ENCODE measurements around the gene DNAH9.

Gene DNAH9, protein sequence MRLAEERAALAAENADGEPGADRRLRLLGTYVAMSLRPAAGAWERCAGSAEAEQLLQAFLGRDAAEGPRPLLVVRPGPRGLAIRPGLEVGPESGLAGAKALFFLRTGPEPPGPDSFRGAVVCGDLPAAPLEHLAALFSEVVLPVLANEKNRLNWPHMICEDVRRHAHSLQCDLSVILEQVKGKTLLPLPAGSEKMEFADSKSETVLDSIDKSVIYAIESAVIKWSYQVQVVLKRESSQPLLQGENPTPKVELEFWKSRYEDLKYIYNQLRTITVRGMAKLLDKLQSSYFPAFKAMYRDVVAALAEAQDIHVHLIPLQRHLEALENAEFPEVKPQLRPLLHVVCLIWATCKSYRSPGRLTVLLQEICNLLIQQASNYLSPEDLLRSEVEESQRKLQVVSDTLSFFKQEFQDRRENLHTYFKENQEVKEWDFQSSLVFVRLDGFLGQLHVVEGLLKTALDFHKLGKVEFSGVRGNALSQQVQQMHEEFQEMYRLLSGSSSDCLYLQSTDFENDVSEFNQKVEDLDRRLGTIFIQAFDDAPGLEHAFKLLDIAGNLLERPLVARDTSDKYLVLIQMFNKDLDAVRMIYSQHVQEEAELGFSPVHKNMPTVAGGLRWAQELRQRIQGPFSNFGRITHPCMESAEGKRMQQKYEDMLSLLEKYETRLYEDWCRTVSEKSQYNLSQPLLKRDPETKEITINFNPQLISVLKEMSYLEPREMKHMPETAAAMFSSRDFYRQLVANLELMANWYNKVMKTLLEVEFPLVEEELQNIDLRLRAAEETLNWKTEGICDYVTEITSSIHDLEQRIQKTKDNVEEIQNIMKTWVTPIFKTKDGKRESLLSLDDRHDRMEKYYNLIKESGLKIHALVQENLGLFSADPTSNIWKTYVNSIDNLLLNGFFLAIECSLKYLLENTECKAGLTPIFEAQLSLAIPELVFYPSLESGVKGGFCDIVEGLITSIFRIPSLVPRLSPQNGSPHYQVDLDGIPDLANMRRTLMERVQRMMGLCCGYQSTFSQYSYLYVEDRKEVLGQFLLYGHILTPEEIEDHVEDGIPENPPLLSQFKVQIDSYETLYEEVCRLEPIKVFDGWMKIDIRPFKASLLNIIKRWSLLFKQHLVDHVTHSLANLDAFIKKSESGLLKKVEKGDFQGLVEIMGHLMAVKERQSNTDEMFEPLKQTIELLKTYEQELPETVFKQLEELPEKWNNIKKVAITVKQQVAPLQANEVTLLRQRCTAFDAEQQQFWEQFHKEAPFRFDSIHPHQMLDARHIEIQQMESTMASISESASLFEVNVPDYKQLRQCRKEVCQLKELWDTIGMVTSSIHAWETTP (N-terminal part only)

GRCh38 chr17:11598274-11599221 is at the start of gene DNAH9:
TSS of gene DNAH9 (plus strand) at chr17:11598470. CDS start at chr17:11598499, 29 bp downstream.
- H3K27ac Mint-ChIP-seq, result no peak within 1 kb of the TSS
- no peaks in the 10 kb centered on the region for H3K36me3 Mint-ChIP-seq (ENCODE audit: low read depth)
- no peak within 1 kb of the TSS for H3K4me3 Mint-ChIP-seq
- peaks cover 43% of the 10 kb centered on the region for H3K27me3 Mint-ChIP-seq
- peaks cover 4% of the 10 kb centered on the region for H3K4me1 Mint-ChIP-seq (ENCODE audit: low read depth)
- H3K9me3 Mint-ChIP-seq, result peaks cover 2% of the 10 kb centered on the region
- DNase-seq, result peak; percentile 33

DNA sequence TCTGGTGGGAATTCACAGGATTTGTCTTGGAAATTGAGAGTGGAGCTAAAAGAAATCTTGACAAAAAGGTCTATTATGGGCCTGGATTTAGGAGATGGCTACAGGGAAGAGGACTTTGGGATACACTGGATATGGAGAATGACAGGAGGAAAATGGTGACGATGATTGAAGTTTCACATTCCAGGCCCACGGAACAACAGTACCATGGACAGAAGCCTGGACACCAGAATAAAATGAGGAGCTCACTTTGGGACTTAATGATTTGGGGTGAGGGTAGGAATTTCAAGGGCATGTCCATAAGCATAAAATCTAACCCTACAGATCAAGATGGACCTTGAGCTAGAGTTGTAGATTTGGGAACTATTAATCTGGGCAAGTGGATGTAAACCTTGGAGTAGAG is 47.8 kb upstream of the DNAH9 start:
- no peak for DNase-seq
- no peak overlapping the region for H3K27ac Mint-ChIP-seq
- H3K9me3 Mint-ChIP-seq, result no peaks in the 10 kb centered on the region
- no peak overlapping the region for H3K4me3 Mint-ChIP-seq
- no peaks in the 10 kb centered on the region for H3K36me3 Mint-ChIP-seq (ENCODE audit: low read depth)
- no peaks in the 10 kb centered on the region for H3K4me1 Mint-ChIP-seq (ENCODE audit: low read depth)
- H3K27me3 Mint-ChIP-seq, result no peaks in the 10 kb centered on the region

DNA sequence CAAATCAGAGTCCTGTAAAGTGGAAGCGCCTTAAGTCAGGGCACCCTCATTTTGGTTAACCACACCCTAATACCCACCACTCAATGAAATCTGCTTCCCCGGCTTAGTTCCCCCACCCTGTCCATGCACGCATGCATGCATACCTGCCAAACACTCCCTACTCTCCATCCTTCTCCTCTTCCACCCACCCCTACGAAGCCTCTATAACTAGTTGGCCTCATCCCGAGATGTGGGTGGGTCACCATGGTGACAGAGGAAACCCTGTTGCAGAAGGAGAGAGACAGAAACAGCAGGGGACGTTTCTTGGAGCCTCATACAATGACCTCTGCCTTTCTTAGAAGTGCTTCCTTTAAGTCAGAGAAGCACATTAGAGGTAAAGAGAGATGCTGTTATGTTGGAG is 46.8 kb upstream of the DNAH9 start:
- Mint-ChIP-seq H3K4me1 (ENCODE audit: low read depth) (no peaks in the 10 kb centered on the region), H3K27ac (no peak overlapping the region), H3K36me3 (ENCODE audit: low read depth) (no peaks in the 10 kb centered on the region), H3K27me3 (no peaks in the 10 kb centered on the region), H3K9me3 (no peaks in the 10 kb centered on the region), H3K4me3 (no peak overlapping the region)
- DNase-seq, result no peak

GRCh38 chr17:11553135-11553534 is 45.1 kb upstream of the DNAH9 start:
- no peak overlapping the region for H3K27ac Mint-ChIP-seq
- H3K27me3 Mint-ChIP-seq, result no peaks in the 10 kb centered on the region
- H3K4me1 Mint-ChIP-seq (ENCODE audit: low read depth), result no peaks in the 10 kb centered on the region
- no peaks in the 10 kb centered on the region for H3K36me3 Mint-ChIP-seq (ENCODE audit: low read depth)
- DNase-seq, result no peak
- no peaks in the 10 kb centered on the region for H3K9me3 Mint-ChIP-seq
- H3K4me3 Mint-ChIP-seq, result no peak overlapping the region

GRCh38 chr17:11554042-11554441 is 44.2 kb upstream of the DNAH9 start:
- Mint-ChIP-seq H3K36me3 (ENCODE audit: low read depth) (no peaks in the 10 kb centered on the region), H3K9me3 (no peaks in the 10 kb centered on the region), H3K4me1 (ENCODE audit: low read depth) (no peaks in the 10 kb centered on the region), H3K4me3 (no peak overlapping the region), H3K27me3 (no peaks in the 10 kb centered on the region), H3K27ac (no peak overlapping the region)
- no peak for DNase-seq

DNA sequence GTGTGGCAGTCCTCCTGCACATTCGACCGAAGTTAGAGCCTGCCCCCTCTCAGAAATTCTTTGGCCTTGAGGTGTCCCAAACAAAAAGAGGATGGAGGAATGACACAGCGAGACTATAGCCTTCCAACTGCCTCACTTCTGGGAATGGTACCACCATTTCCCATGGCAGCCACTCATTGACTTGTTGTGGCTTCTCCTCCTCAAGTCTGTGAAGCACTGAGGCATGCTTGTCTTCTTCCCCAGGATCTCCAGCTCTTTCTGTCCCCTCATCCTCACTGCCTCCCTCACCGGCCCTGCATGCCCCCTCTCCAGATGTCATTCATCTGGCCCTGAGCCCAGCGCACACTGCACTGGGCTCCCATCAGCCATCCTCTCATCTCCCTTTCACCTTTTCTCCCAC is 43.7 kb upstream of the DNAH9 start:
- no peaks in the 10 kb centered on the region for H3K4me1 Mint-ChIP-seq (ENCODE audit: low read depth)

GRCh38 chr17:11555530-11555929 is 42.7 kb upstream of the DNAH9 start:
- no peak overlapping the region for H3K4me3 Mint-ChIP-seq
- H3K4me1 Mint-ChIP-seq (ENCODE audit: low read depth), result no peaks in the 10 kb centered on the region
- no peaks in the 10 kb centered on the region for H3K27me3 Mint-ChIP-seq
- H3K9me3 Mint-ChIP-seq, result no peaks in the 10 kb centered on the region
- no peak overlapping the region for H3K27ac Mint-ChIP-seq
- DNase-seq, result no peak
- H3K36me3 Mint-ChIP-seq (ENCODE audit: low read depth), result no peaks in the 10 kb centered on the region

More for the DNA sequence above, 43.7 kb upstream of the DNAH9 start:
- Mint-ChIP-seq H3K27ac (no peak overlapping the region), H3K27me3 (no peaks in the 10 kb centered on the region), H3K4me3 (no peak overlapping the region), H3K9me3 (no peaks in the 10 kb centered on the region), H3K36me3 (ENCODE audit: low read depth) (no peaks in the 10 kb centered on the region)
- DNase-seq, result no peak

DNA sequence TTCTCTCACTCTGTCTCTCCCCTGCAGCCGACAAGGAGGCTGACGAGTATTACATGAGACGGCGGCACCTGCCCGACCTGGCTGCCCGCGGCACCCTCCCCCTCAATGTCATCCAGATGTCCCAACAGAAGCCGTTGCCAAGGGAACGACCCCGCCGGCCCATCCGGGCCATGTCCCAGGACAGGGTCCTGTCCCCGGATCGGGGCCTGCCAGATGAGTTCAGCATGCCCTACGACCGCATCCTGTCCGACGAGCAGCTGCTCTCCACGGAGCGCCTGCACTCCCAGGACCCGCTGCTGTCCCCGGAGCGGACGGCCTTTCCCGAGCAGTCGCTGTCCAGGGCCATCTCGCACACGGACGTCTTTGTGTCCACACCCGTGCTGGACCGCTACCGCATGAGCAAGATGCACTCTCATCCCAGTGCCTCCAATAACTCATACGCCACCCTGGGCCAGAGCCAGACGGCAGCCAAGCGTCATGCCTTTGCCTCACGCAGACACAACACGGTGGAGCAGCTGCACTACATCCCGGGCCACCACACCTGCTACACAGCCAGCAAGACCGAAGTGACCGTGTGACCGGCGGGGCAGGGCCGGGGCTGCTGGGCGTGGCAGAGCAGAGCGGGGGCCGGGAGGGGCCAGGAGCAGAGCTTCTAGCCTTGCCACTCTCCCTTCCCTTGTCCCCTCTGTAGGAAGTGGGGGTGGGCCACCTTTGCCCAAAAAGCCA is 40.4 kb upstream of the DNAH9 start:
- Mint-ChIP-seq H3K9me3 (no peaks in the 10 kb centered on the region), H3K36me3 (ENCODE audit: low read depth) (no peaks in the 10 kb centered on the region), H3K27me3 (no peaks in the 10 kb centered on the region), H3K4me1 (ENCODE audit: low read depth) (no peaks in the 10 kb centered on the region), H3K4me3 (no peak overlapping the region), H3K27ac (no peak overlapping the region)
- DNase-seq, result no peak

- DNase-seq, result no peak
- Mint-ChIP-seq H3K4me3 (no peak overlapping the region), H3K27ac (no peak overlapping the region), H3K36me3 (ENCODE audit: low read depth) (no peaks in the 10 kb centered on the region), H3K27me3 (no peaks in the 10 kb centered on the region), H3K9me3 (no peaks in the 10 kb centered on the region), H3K4me1 (ENCODE audit: low read depth) (no peaks in the 10 kb centered on the region)
These were observed 39.5 kb upstream of the DNAH9 start for GRCh38 chr17:11558681-11559234.

- H3K36me3 Mint-ChIP-seq (ENCODE audit: low read depth), result no peaks in the 10 kb centered on the region
- H3K9me3 Mint-ChIP-seq, result no peaks in the 10 kb centered on the region
- DNase-seq, result no peak
- H3K27ac Mint-ChIP-seq, result no peak overlapping the region
- no peaks in the 10 kb centered on the region for H3K27me3 Mint-ChIP-seq
- H3K4me1 Mint-ChIP-seq (ENCODE audit: low read depth), result no peaks in the 10 kb centered on the region
- no peak overlapping the region for H3K4me3 Mint-ChIP-seq
These were observed 38.7 kb upstream of the DNAH9 start for GRCh38 chr17:11559601-11560000.

DNA sequence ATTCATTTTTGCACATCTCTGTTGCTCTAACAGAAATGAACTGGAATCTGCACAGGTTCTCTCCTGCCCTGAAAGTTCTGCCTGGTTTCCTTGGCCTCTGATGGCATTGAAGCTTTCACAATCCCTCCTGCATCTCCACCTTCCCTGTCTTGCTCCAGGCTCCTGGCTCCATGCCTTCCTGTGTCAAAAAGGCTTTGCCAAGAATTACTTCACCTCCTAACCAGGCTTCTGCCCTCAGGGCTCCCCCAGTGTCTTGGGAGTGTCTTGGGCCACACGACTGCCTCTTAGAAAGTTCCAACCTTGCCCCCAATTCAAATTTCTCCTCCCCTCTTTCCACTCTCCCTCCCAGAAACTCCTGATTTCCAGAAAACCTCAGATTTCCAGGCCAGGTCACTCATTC is 37.0 kb upstream of the DNAH9 start:
- DNase-seq, result no peak
- Mint-ChIP-seq H3K4me1 (ENCODE audit: low read depth) (no peaks in the 10 kb centered on the region), H3K4me3 (no peak overlapping the region), H3K27ac (no peak overlapping the region), H3K27me3 (no peaks in the 10 kb centered on the region), H3K36me3 (ENCODE audit: low read depth) (no peaks in the 10 kb centered on the region), H3K9me3 (no peaks in the 10 kb centered on the region)

DNA sequence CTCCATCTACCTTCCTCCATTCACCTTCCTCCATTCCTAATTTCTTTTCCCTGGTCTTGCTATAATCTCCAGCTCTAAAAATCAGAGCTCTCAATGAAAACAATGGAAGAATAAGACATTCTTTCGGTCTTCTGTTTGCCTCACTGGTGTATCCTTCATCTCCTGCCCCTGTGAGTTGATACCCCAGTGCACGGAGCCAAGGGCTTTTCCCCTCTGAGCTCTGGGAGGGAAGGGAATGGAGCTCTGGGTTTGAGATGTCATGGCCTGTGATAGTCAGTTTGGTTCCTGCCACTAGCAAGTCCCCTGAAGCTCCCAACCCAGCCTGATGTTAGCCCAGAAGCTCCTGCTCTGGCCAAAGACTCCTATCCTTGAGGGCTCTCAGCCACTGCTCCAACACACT is 36.6 kb upstream of the DNAH9 start:
- Mint-ChIP-seq H3K36me3 (ENCODE audit: low read depth) (no peaks in the 10 kb centered on the region), H3K27me3 (no peaks in the 10 kb centered on the region), H3K4me3 (no peak overlapping the region), H3K27ac (no peak overlapping the region), H3K9me3 (no peaks in the 10 kb centered on the region), H3K4me1 (ENCODE audit: low read depth) (no peaks in the 10 kb centered on the region)
- no peak for DNase-seq
